NCI-H128 (cell line): ENCODE measurements around the gene EPHA4.

ENCODE experiments used
- DNase-seq: peaks from one replicate; lab custom pipeline; 2025; ENCODE audit not compliant: unreplicated experiment; lab: John Stamatoyannopoulos, UW

The EPHA4 gene

DNA sequence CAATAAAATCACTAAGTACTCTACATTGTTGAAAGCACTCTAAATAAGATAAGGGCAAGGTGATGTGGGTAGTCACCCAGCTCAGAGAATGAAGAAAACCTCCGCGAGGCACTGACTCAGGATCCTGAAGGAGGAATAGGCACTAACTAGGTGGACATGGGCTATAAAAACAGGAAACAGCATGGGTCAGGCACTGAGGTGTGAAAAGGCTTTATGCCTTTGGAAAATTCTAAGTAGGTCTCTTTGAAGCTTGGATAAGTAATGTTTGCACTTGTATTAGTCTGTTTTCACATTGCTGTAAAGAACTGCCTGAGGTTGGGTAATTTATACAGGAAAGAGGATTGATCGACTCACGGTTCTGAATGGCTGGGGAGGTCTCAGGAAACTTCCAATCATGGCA, 161.6 kb downstream of the EPHA4 start:
- no peak for DNase-seq

DNA sequence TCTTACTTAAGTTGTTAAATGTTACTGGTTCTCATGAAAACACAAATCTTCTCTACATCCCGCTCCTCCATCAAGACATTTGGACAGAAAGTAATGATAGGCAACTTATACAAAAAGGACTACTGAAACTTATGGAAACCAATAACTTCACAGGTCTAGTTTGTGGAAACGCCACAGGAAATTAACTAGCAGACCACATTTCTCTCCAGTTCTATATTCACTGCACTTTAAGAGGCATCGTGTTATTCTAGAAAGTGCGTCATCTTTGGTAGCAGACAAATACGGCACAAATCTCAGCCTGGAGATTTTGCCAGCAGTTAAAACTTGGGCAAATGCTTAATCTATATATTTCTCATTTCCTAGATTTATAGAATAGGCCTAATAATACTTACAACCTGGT, 164.3 kb downstream of the EPHA4 start:
- DNase-seq: no peak

DNA sequence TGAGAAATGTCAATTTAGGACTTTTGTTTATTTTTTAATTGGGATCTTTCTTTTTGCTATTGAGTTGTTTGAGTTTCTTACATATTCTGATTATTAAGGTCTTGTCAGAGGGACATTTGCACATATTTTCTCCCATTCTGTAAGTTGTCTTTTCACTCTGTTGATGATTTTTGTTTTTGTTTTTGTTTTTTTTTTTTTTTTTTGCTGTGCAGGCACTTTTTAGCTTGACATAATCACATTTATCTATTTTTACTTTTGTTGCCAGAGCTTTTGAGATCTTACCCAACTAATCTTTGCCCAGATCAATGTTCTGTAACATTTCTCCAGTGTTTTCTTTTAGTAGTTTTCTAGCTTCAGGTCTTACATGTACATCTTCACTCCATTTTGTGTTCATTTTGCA, 166.6 kb downstream of the EPHA4 start:
- DNase-seq: no peak

DNA sequence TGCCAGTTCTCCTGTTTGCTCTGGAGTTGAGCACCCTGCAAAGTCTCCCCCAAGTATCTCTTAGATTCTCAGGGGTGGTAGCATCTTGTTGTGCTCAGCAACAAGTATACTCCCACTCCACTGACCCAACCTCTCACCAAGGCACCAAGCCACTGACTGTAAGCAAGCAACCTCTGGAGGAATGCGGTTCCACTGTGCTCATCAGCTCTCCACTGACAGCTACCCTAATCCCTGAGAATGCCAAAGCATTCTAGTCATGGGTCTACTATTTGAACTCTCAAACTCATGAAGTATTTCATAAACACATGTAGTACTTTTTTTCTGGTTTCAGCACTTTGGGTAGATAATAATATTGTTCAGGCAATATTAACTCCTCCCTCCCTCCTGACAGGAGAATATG, 170.0 kb downstream of the EPHA4 start:
- DNase-seq: no peak

DNA sequence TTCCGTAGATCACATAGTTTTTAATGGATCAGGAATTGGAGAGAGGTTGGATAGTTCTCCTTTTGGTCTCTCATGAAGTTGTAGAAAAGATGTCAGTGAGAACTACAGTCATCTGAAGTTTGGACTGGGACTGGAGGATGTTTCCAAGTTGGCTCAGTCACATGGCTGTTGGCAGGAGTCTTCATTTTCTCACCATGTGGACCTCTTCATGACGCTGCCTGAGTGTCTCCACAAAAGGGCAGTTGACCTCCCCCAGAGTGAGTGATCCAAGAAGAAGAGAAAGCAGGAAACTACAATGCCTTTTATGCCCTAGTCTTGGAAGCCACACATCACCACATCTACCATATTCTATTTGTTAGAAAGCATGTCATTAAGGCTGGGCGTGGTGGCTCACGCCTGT, 171.7 kb downstream of the EPHA4 start:
- DNase-seq: no peak

DNA sequence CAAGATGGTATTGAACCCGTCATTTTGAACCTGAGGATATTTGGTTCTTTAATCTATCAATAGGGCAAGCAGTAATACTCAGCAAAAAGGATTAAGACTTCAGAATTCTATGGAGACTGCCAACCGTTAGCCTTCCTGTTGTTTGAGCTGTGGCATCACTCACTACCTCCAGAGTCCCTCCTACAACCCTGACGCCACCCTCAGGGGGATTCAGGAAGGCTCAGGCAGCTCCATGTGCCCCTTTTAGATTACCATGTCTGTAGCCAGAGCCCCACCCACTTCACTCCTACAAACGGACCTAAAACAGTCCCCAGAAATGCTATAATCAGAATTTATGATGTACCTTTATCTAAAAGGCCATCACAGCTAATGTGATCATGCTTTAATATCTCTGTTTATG, 172.9 kb downstream of the EPHA4 start:
- no peak for DNase-seq

DNA sequence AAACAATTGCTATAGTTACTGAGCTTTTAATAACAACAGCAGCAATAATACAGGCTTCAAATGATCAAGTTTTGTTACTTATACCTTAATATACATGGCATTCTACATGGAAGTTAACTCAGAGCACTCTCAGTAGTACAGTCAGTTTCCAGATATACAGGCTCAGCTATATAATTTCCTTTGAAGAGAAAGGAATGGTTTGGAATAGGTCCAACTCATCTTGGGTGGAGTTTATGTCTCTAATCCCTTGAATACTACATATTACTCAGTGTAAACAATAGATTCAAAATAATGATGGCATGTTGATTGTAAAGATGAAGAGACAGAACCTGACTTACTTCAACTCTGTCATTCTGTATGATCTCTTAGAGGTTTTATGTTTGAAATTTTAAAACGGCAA, 174.9 kb downstream of the EPHA4 start:
- DNase-seq: no peak

DNA sequence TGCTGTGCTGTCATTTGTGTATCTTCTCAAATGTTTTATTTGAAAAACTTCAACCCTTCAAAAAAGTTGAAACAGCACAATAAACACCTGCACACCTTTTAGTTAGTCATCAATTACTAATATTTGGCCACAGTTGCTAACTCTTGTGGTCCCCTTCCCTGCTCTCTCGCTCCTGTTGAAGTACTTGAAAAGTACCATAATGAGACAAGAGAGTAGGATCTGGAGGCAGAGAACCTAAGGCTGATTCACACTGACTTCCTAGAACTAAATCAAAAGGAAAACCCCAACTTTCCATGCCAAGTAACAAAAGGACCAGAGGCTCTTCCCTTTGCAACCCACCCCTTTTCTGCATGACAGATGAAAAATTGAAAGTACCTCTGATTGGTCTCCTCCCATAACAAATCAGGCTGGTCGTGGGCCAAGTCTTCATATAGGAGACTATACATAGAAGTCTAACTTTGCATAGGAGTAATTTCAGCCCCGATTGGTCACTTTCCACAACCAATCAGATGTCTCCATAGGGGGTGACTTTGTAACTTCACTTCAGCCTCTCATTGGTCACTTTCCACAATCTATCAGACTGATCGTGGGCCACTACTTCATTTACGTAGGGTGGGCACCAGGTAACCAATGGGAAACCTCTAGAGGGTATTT, 179.7 kb downstream of the EPHA4 start:
- DNase-seq: no peak

DNA sequence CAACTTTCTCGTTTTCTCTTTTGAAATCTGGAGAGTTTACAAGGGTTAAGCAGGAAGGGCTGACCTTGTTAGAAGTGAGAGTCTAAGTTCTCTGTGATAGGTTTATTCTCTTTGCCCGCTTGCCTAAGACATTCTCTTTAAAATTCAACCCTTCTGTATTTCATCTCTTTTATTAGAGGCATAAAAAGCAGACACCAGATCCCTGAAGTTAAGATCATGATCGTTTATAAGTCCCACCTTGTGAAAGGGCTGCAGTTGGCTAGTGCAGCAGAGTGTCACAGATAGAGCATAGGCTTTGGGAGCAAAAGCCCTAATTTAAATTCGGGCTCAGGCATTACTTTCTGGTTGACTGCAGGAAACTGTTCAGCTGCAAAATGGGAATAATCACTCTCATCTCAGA, 181.2 kb downstream of the EPHA4 start:
- DNase-seq: no peak

DNA sequence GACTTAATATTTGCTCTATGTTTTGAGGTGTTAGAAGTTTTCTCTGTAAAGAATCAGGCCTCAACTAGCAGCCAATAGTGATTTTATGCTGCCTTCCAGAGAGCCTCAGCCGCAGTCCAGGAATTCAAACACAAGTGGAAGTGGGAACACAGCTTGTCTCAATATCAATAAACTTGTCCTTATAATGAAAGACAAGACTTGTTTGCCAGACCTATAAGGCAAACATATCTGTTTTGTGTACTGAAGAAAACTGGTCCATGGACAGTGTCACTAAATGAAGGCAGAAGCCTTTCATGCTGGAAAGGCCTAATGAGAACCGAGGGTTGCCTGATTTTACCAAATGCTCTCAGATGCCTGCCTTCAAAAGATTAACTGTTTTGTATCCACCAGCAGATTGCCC, 182.2 kb downstream of the EPHA4 start:
- DNase-seq: no peak

DNA sequence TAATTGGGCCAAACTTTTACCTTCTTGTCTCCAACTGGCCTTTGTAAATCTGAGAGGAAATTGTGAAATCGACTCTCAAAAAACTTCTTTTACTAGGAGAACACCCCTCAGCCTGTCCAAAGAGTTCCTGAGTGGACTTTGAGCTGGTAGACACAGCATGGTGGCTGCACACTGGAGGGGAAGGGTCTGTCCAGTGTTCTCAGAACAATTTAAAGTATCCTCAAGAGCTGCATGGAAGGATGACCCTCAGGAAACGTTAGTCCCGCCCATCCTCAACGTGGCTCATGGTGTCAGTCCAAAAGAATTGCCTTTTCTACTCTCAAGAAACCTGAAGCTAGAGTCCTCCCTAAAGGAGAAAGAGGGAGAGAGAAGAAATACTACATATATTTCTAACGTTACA, 182.7 kb downstream of the EPHA4 start:
- no peak for DNase-seq

DNA sequence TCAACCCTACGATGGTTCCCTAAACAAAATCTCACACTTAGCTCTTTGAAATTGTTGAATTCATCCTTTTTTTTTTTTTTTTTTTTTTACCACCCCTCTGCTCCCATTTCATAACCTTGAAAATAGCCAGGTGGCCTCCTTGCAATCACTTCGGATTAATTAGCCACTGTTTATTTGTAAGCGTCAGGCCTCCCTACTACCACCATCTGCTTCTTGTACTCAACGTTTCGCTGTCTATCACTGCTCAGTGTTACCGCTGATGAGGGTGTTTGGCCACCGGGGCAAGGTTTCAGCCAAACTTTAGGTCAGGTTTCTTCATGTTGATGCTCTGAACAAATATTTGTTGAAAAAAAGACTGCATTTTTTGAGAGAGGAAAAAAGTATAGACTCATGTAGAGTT, 183.2 kb downstream of the EPHA4 start:
- no peak for DNase-seq

DNA sequence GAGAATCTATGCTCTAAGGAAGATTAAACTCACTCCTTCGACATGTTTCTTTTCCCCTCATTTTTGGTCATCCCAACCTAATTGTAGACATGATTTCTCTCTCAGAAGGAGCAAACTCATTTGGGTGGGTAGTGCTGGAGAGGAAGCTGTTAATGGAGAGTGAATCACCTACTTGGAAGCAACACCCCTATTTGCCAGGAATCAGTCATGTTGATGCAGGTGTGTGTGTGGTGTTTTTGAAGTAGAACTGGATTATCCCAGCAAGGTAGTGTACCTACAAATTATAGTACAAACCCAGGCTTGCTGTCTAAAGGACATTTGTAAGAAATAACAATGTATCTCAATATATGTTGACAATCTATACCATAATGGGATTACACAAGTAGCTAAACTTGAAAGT, 186.4 kb downstream of the EPHA4 start:
- no peak for DNase-seq

DNA sequence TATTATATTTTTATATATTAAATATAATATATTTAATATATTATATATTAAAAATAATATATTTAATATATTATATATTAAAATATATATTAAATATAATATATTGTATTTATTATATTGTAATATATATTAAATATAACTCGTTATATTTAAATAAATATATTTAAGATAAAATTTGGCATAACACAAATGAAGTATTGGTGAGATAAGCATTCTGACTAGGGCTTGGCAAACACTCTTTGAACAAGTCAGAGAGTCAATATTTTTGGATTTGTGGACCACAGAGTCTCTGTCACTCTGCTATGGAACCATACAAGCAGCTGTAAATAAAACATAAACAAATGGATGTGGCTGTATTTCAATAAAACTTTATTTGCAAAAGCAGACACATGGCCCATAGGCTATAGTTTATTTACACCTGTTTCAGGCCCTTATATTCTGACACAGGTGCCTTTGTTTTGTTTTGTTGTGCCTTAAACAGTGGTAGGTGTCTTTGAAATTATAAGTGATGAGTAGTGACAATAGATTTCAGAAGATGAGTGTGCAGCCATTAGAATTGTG, 190.1 kb downstream of the EPHA4 start:
- no peak for DNase-seq

DNA sequence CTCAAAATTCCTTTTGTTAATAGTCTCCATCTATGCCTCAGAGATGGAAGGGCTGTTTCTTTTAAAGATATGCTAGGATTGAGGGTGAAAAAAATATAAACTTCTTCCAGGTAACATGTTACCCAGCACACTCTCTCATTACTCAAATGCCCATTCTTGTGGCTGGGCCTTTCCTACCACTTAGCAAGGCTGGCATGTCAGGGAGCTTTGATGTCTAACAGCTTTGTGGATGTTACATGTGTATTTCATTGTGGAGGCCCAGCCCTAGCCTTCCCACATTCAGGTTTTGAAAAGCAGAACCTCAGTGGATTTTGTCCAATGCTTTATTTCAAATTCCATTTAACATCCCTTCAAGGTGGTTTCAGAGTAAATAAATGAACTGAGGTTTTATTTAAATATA, 191.4 kb downstream of the EPHA4 start:
- DNase-seq: no peak

DNA sequence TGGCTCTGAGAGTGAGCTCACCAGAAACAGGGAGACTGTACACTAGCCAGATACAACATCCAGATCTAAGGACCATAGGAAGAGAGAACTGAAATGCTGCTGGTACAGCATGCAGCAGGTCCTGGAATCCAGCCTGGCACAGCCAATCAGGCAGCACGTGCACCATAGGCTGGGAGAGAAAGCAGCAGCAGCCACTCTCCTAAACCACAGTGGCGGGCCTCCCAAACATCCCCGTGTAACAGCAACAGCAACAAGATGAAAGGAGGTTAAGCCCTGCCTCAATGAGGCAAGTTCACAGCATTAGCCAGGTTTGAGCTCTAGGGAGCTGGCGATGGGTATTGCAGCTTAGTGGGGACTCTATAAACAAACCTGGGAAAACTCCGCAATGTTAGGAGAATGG, 192.0 kb downstream of the EPHA4 start:
- DNase-seq: no peak

DNA sequence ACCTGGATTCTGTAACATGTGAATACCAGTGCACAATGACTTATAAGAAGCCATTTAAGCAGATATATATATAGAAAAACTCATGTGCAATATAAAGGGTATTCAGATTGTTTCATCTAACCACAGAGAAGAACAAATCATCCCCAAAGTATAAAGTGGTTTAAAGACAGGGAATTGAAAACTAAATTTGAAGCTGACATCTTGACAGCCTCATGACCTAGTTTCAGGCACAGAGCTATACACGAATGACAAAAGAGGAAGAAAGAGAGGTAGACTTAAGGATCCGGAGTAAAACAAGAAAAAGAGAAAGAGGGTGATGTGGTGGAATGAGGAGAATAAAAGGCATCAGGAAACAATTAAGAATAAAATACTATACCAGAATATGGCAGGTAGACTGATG, 194.5 kb downstream of the EPHA4 start:
- no peak for DNase-seq

DNA sequence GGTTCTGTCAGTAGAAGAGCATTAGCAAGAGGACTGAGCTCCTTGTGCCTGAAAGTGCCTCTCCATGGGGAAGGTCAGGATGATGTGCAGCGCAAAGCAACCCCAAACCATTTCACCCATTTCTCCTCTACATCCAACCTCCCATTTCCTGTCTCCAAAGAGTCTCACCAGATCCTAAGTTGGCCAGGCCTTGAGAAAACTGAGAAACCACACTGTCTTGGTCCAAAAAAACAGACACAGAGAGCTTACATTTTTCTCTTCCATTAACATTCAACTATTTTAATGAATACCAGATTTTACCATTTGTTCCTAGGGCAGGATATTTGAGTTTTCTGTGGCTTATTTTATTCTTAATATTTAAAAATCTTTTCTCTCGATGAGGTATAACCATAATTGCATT, 195.0 kb downstream of the EPHA4 start:
- no peak for DNase-seq

DNA sequence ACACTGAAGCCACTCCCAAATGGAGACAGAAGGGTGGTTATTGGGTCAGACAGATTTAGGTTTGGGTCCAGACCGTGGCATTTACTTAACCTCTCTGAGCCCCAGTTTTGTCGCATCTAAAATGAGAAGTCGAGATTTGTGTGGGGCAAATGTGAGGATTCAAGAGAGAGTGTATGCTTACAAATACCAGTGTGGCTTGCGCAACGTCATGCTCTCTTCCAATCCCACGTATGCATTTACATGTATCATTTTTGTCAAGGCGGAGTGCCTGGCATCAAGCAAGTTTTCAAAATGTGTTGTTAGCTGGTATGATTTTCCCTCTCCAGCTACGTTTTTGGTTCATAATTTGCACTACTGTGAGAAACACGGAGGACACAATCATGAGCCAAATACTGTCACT, 197.9 kb downstream of the EPHA4 start:
- no peak for DNase-seq

DNA sequence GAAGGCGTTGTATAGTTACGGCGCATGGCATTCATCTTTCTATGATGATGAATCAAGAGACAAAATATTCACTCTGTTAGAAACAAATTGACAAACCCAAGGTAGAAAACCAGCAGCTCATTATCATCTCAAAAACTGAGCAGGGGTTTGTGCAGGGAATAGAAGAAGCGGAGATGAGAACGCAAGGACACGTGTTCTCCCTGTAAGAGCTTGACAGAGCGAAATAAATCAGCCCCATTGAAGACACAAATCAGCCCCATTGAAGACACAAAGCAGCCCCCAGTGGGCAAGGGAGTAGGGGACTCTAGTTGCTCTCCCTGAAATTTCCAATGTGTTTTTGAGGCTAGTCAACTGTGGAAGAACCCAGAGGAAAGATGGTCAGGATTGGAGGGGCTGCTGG, 199.2 kb downstream of the EPHA4 start:
- DNase-seq: no peak

DNA sequence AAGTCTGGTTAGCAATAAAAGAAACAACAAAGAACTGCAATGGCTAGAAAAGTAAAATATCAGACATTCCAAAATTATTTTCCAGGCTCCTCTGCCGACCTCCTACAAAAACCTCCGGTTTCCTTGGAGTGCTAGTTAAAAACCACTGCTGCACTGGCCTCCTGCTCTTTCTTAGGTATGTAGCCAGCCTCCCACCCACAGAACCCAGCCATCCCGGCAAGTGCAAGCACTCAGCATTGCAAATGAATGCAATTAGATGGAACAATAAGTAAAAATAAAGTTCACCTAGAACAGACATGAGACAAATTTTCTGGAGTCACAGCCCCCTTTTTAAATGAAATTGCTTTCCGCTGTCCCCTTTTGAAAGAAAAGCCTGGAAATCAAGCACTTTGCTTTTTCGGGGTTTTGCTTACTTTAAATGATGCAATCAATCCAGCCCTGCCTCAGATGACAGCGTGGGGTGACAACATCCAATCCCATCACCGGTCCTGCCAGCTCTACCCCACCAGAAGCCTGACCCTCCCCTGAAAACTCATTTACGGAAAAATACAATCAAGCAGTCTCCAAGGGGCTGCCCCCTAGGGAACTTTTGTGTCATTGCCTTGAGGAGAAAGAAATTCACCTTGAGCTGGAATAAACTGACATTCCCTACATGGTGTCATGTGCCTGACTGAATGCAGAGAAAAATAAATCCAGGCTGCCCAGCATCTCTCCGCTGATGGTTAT, 199.8 kb downstream of the EPHA4 start:
- no peak for DNase-seq

DNA sequence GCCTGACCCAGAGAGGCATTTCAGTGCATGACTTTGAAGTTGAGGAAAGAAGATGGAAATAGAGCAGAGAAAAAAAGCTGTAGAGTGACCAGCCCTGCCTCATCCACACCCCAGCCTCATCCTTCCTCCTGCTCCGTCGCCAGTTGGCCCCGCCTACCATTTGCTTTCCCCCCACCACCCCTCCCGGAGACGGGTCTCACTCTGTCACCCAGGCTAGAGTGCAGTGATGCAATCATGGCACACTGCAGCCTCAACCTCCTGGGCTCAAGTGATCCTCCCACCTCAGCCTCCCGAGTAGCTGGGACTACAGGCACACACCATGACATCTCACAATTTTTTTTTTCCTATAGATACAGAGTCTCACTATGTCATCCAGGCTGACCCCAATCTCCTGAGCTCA, 200.8 kb downstream of the EPHA4 start:
- no peak for DNase-seq

DNA sequence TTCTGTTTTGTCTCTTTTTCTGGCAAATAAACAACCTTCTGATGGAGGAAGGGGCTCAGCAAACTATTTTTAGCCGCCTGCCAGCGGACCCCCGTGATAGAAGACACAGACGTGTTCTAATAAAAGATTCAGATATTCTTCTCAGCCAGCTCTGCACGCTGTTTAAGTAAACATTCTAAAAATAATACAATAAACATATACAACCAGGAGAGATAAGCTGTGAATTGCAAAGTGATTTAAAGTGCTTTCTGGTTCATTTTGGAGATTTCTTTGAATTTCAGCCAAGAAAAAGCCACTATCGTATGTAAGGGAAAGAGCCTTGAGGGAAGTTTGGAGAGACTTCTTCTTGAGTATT, 201.3 kb downstream of the EPHA4 start:
- no peak for DNase-seq
